ENCODE data around the gene SIDT2.
"Not testable (repeated sequence)": the region's sequence is repeated elsewhere in the genome, so short reads cannot be mapped to it uniquely, and the experiment has no call there.

The SIDT2 gene

DNA sequence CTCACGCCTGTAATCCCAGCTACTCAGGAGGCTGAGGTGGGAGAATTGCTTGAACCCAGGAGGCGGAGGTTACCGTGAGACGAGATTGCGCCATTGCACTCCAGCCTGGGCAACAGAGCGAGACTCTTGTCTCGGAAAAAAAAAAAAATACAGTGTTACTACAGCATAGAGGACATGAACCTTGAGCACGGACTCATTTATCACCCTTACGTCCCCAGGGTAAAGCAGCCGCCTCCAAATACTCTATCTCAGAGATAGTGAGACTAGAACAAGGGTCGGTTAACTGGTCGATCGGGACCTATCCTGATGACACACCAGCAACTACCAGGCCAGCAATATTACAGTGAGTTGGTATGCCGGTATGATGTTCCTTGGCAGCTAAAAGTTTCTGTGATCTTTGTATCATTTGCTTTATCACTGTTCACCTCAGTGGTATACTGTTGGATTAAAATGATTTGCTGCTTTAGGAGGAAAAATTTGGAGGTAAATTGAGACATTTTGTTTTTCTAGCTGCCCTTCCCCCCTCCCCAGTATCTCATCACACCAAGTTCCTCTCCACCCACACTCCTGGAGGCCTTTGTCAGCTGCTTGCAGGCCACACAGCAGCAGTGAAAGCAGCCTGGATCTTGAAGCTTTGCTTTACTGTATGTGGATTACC, 7.0 kb upstream of the SIDT2 start:
- in situ Hi-C loops (cut with MboI; ENCODE audit: low sequenced_read_pairs) = no loop called here

- in situ Hi-C loops (cut with MboI; ENCODE audit: low sequenced_read_pairs) = no loop called here
Measured at GRCh38 chr11:117172724-117173421, 5.7 kb upstream of the SIDT2 start.

DNA sequence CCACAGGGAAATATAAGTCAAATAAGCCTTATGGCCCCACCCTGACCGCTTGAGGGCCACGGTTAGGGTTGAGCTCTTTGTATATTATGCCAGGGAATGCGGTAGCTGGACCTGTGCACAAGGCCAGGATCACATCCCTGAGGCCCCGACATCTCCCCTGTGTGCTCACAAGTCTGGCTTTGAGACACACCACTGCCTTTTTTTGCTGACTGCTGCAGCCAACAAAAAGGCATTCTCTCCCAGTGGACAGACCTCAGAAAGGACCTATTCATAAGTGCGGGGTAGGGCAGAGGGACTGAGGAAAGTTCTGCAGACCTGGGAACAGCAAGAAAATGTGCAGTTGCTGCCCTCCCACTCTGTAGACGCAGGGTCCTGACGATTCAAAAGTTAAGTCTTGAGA, 3.4 kb upstream of the SIDT2 start:
- in situ Hi-C loops (cut with MboI; ENCODE audit: low sequenced_read_pairs) = no loop called here

GRCh38 chr11:117175781-117176180, 2.8 kb upstream of the SIDT2 start:
- in situ Hi-C loops (cut with MboI; ENCODE audit: low sequenced_read_pairs) = no loop called here

GRCh38 chr11:117176186-117176585, 2.4 kb upstream of the SIDT2 start:
- in situ Hi-C loops (cut with MboI; ENCODE audit: low sequenced_read_pairs) = no loop called here

DNA sequence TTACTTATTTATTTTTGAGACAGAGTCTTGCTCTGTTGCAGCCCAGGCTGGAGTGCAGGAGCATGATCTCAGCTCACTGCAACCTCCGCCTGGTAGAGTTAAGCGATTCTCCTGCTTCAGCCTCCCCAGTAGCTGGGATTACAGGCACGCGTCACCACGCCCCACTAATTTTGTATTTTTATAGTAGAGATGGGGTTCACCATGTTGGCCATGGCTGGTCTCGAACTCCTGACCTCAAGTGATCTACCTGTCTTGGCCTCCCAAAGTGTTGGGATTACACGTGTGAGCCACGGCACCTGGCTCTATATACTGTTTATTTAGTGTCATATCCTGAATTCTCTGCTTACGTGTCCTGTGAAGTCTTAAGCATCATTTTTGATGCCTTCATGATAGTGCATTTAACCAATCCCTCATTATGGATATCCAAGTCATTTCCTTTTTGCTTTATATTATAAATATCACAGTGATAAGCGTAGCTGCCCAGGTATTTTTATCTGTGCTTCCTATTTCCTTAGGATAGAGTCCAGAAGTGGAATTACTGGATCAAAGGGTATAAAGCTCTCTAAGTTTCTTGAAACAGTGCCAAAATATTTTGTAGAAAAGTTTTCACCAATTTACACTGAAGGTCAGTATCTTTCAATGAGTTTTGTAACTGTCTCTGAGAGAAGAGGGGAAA, 871 bp upstream of the SIDT2 start:
- in situ Hi-C loops (cut with MboI; ENCODE audit: low sequenced_read_pairs) = no loop called here

DNA sequence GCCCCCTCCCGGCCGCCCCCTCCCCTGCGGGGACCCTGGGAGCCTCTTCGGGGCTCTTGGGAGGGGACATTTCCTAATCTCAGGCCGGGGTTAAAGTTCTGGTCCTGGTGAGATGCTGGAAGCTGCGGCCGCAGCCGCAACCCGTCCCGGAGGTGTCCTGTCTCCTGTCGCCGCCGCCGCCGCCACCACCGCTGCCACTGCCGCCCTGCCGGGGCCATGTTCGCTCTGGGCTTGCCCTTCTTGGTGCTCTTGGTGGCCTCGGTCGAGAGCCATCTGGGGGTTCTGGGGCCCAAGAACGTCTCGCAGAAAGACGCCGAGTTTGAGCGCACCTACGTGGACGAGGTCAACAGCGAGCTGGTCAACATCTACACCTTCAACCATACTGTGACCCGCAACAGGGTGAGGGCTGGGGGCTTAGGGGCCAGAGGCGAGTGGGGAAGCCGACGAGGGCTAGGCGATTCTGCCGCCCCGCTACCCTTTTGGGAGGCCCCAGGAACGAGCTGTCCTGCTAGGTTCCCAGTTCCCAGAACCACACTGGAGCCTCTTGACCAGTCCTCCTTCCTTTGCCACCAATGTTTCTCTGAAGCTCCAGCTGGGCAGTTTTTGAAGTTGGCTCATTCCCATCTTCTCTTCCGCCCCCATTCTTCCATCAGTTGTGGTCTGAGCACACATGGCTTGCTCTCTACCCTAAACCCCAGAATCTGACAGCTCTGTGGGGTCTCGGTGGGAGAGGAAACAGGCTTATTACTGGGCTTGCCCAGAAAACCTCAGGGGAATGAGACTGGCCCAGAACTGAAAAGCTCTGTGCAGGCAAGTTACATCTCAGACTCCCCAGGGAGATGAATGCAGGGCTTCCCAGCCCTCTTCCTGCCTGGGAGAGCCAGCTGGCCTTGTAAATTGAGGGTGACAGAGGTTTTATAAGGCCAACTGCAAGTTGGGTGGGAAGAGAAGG, 781 bp downstream of the SIDT2 start:
- in situ Hi-C loops (cut with MboI; ENCODE audit: low sequenced_read_pairs) = no loop called here

GRCh38 chr11:117180020-117180419, 1.5 kb downstream of the SIDT2 start:
- in situ Hi-C loops (cut with MboI; ENCODE audit: low sequenced_read_pairs) = no loop called here

DNA sequence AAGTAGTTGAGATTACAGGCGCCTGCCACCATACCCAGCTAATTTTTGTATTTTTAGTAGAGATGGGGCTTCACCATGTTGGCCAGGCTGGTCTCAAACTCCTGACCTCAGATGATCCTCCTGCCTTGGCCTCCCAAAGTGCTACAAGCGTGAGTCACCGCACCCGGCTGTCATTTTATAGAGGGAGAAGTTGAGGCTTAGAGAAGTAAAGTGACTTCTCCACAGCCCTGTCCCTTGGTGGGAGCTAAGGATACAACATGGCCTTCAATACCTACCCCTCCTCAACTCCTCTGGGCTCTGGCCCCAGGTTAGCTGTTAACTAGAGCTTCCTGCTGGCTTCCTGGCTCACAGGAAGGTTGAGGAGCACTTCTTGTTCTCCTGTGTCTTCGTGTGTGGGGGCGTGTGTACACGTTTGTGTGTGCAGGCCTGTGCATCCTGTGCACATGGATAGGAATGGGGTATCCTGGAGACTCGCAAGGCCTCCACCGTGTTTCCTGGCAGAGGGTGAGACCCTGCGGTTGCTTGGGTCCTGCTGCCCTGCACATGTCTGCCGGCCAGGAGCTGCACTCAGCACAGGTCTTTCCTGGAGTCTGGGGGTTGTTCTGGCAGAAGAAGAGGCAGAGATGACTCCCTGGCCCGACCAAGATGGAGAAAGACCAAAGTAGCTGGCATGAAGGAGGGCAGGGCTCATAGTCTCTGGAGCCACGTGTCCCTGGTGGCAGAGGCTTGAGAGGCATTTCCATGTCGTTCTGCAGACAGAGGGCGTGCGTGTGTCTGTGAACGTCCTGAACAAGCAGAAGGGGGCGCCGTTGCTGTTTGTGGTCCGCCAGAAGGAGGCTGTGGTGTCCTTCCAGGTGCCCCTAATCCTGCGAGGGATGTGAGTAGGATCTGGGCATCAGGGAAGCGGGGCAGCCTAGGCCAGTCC, 2.4 kb downstream of the SIDT2 start:
- in situ Hi-C loops (cut with MboI; ENCODE audit: low sequenced_read_pairs) = no loop called here

GRCh38 chr11:117181586-117182550, 3.3 kb downstream of the SIDT2 start:
- in situ Hi-C loops (cut with MboI; ENCODE audit: low sequenced_read_pairs) = no loop called here

- in situ Hi-C loops (cut with MboI; ENCODE audit: low sequenced_read_pairs) = no loop called here
Measured at GRCh38 chr11:117182551-117182935, 4.0 kb downstream of the SIDT2 start.

- in situ Hi-C loops (cut with MboI; ENCODE audit: low sequenced_read_pairs) = not testable (repeated sequence)
Measured at GRCh38 chr11:117183178-117183577, 4.6 kb downstream of the SIDT2 start.

DNA sequence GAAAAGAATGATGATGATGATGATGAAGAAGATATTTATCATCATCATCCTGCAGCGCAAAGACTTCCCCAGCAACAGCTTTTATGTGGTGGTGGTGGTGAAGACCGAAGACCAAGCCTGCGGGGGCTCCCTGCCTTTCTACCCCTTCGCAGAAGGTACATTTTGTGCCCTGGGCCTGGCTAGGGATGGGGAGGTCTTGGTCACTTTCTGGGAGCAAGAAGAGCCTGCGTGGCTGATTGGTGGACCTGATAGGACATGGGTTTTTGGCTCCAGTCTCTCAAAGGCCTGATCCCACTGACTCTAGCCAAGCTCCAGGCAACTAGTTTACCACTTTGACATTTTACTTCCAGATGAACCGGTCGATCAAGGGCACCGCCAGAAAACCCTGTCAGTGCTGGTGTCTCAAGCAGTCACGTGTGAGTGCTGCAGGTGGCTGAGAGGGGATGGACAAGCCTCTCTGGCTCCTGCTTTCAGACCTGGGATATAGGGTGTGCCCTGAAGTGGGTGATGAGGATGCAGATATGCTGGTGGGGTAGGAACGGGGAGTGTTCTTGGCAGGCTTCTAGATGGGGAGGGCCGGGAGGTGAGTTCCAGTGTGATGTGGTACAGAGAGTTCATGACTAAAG, 5.3 kb downstream of the SIDT2 start:
- in situ Hi-C loops (cut with MboI; ENCODE audit: low sequenced_read_pairs) = no loop called here

GRCh38 chr11:117185736-117186430, 7.3 kb downstream of the SIDT2 start:
- in situ Hi-C loops (cut with MboI; ENCODE audit: low sequenced_read_pairs) = no loop called here

- in situ Hi-C loops (cut with MboI; ENCODE audit: low sequenced_read_pairs) = no loop called here
Measured at GRCh38 chr11:117186431-117186761, 7.9 kb downstream of the SIDT2 start.

- in situ Hi-C loops (cut with MboI; ENCODE audit: low sequenced_read_pairs) = no loop called here
Measured at GRCh38 chr11:117187007-117187406, 8.5 kb downstream of the SIDT2 start.

DNA sequence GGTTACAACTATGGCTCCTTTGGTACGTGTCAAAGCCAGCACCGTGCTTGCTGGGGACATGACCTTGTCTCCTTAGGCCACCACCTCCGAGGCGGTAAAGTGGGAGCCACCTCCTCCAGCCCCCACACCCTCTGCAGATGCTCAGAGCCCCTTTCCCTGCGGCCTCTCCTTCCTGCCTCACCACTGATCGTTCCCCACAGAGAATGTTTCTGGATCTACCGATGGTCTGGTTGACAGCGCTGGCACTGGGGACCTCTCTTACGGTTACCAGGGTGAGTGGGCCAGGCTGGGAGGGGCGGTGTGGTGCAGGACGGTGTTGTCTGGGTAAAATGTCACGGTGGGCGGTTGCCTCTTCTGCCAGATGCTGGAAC, 8.9 kb downstream of the SIDT2 start:
- in situ Hi-C loops (cut with MboI; ENCODE audit: low sequenced_read_pairs) = no loop called here

Measured in hTERT RPE-1 (cell line).